HG03521 (cell line): Measurements from ENCODE around the gene SLC38A4.

ENCODE experiments used
- ATAC-seq: cut with Tn5 transposase; IDR thresholded peaks from one replicate; pipeline ENCODE4 v1.9.1; 2021; ENCODE audit warnings: mild to moderate bottlenecking, moderate library complexity; ENCODE audit not compliant: unreplicated experiment

The SLC38A4 gene

DNA sequence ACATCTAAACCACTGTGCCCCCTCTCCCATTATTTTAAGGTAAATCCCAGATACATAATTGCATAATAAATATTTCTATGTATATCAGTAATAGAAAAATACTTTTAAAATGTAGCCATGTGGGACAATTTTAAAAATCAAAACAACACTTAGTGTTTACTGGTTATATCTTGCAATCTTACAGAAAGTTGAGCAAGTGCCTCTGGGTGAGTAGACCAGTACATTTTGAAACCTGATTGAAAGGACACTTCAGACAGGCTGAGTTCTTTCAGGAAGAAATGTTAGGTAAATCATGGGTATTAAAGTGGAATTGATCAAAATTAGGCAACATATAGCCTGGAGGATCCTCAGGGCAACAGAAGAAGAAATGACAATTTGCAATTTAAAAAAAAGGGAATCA lies 7.2 kb downstream of the SLC38A4 start:
- no peak for ATAC-seq

GRCh38 chr12:46815809-46816208 lies 10.0 kb downstream of the SLC38A4 start:
- ATAC-seq, result no peak

DNA sequence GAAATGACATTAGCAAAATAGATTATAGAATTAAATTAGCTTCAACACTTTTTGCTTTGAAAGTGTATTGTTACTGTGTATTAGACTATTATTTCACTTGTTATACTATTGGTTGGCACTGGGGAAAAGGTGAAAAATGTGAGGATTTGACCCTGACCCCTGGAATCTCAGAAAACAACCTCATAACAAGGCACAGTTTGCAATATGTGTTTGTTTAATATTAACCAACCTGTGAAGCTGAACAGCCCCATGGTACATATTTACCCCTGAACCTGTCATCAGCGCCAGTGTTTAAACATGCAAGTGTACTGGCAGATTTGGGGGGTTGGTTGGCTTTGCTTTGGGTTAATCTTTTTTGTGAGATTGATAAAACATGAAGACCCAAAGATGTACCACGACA lies 11.7 kb downstream of the SLC38A4 start:
- no peak for ATAC-seq

DNA sequence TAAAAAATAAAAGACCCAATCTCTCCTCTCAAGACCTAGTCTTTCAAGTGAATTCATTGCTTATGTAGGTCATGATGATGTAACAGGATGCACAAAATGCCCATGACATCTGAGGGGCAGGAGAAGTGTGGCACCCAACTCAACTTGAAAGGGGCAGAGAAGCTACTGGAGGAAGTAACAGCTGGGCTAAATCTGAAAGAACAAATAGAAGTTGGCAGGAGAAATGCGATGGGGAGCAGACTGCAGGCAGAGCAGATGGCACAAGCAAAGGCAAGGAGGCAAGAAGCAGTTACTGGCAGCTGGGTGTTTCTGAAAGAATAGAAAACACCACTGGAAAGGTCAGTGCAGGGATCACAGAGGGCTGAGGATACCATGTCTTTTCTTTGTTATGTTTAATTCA lies 14.6 kb downstream of the SLC38A4 start:
- no peak for ATAC-seq

DNA sequence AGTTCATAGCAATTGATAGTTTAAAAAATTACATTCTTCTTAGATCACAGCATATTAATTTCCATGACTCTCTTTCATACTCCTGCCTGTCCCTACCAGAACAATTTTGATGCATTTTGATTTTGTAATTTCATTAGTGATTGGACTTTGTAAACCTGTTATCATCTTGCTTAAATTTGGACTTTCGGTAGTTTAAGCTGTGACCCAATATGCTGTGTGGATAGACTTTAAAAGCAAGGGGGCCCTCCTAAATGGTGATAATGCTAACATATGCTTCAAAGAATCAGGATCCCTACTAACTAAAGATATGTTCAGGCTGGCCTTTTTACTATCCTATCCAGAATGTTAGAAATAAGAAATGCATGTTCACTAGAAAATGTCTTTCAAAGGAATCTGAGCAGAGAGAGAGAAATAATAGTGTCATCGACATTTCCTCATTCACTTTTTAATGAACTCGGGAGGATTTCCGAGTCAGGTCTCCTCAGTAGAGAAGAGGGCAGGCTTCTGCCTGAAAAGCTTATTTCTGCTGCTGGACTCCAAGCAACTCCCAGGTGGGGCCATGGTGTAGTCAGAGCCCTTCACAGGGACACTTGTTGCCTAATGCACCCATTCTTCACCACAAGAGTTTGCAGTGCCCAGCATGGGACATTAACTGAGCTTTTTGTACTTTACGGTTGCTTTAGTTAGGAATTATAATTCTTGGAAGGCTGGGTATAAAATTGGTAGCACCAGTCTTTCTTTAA lies 16.7 kb downstream of the SLC38A4 start:
- no peak for ATAC-seq

DNA sequence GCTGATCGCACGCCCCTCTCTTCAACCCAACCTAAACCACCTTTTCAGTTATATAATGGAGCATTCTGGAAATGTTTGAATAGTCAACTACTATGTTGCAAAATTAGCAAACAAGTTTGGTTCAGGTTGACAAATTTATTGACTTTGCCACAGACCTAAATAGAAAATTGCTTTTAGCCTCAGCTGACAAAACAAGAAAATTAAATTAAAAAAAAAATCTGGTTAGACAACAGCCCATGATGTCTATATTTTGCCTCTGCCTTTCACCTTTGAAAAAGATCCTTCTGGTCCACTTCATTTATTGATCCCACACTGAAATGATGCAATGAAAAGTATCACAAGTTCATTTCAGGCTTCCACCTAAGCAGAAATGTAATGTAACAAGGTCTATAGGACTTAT lies 17.5 kb downstream of the SLC38A4 start:
- ATAC-seq, result no peak

DNA sequence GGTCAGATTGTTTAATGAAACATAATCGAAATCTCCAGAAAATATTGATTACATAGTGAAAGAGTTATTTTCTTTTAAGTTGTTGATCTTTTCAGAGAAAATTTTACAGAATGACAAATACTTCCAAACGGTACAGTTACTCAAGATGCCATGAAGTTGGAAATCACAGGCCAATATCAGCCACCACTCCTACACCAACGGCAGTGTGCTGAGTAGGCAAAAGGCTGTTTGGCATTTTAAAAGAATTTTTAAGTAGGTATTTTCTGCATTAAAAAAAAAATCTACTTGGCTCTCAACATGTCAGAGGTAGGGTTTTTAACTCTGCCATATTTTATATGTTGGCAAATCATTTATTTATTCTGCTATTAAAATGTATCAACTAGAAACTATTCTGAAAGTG lies 21.7 kb downstream of the SLC38A4 start:
- no peak for ATAC-seq

DNA sequence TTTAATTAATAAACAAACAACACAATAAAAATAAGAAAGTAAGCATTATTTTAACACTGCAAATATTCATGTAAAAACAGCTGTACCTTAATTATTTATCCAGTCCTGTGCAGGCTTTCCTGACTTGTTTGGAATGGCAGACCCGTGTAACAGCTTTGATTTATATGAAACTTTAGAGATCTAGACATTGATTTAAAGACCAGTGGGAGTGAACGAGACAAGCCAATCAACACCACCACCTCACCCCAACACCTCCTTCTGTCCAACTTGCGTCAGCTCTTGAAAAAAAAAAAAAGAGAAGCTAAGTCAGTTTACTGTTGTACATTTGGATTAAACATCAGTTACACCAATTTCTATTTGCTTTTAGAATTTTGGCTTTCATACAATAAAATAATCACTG lies 22.3 kb downstream of the SLC38A4 start:
- no peak for ATAC-seq

- no peak for ATAC-seq
These were observed 24.5 kb downstream of the SLC38A4 start for GRCh38 chr12:46801293-46801692.

- no peak for ATAC-seq
These were observed 25.6 kb downstream of the SLC38A4 start for GRCh38 chr12:46800160-46800559.

DNA sequence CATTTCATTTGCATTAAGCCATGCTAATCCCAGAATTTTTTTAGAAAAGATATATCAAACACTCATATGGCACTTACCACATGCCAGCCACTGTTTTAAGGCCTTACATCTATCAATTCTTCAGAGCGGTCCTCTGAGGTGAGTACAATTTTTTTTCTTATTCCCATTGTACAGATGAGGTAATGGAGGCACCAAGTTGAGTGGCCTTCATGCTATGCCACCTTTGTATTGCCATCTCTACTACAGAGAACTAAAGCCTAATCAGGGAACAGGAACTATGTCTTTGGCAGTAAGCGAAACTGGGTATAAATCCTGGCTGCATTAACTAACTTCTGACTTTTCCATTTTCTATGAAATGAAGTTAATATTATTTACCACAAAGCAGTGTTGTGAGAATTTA lies 27.1 kb downstream of the SLC38A4 start:
- no peak for ATAC-seq

DNA sequence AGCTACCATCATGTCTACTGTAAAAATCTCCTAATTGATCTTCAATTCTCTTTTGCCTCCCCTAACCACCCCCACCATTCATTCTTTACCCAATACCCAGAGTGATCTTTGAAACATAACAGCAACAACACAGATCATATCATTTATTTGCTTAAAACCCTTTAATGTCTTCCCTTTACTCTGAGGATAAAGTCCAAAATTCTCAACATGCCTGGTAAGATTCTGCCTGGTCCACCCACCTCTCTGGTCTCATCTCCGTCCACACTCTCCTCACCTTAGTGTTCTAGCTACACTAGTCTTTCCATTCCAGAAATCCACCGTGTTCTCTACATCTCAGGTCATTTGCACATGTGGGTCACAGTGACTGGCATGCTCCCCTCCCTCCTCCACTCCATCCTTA lies 27.7 kb downstream of the SLC38A4 start:
- ATAC-seq, result no peak

- no peak for ATAC-seq
These were observed 29.8 kb downstream of the SLC38A4 start for GRCh38 chr12:46795988-46796387.

GRCh38 chr12:46794593-46795190 lies 31.1 kb downstream of the SLC38A4 start:
- ATAC-seq, result no peak

GRCh38 chr12:46792925-46793324 lies 32.9 kb downstream of the SLC38A4 start:
- ATAC-seq, result no peak

- ATAC-seq, result no peak
These were observed 35.7 kb downstream of the SLC38A4 start for GRCh38 chr12:46790066-46790465.

DNA sequence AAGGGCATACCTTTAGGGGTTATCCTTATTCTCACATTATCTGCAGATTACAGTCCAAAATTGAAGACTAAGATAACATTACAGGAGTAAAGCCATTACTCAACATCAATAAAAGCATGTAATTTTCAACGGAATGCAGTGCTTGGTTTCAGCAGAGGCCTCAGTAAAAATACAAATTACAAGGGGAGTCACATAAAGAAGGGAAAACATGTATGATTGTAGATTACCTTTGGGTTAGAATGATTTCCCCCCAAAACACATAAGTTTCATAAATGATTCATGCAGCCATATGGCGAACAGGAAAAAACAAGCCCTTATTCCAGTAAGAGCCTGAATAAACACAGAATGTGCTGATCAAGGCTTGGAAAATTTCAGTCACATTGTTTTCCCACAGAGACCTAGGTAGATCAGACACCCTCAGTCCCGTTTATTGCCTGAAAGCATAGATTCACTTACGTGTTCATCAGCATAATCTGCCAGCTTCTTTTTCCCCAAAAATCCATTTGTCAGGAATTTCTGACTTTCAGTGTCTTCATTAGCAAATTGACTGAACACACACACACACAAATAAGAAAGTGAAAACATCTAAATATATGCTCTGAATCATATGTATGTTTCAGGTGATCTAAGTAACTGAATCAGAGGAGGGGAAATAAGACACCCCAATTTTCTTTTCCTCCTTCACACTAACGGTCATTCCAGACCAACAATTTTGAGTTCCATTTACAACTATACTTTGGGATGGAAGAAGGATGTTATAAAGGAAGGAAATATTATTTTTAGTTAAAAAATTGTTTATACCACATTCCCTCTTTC lies 37.5 kb downstream of the SLC38A4 start:
- ATAC-seq, result no peak

- no peak for ATAC-seq
These were observed 38.2 kb downstream of the SLC38A4 start for GRCh38 chr12:46787496-46788055.

- ATAC-seq, result no peak
These were observed 39.0 kb downstream of the SLC38A4 start for GRCh38 chr12:46786774-46787173.

DNA sequence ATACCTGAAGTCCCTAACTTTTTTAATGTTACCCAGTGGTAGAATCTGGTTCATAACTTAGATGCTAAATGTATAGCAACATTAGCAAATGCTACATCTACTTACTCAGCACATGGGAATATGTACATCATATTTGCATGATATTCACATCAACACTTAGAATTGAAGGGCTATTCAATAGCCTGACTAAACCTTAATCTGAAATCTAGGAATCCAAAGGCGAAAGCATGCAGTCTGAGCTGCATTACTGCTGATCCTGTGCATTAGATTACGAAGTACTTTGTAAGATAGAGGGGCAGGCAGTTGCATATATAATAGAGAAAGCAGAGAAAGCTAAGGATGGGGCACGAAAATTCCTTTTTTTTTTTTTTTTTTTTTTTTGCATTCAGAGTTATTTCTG lies 40.4 kb downstream of the SLC38A4 start:
- no peak for ATAC-seq

- ATAC-seq, result no peak
These were observed 41.9 kb downstream of the SLC38A4 start for GRCh38 chr12:46783871-46784270.

DNA sequence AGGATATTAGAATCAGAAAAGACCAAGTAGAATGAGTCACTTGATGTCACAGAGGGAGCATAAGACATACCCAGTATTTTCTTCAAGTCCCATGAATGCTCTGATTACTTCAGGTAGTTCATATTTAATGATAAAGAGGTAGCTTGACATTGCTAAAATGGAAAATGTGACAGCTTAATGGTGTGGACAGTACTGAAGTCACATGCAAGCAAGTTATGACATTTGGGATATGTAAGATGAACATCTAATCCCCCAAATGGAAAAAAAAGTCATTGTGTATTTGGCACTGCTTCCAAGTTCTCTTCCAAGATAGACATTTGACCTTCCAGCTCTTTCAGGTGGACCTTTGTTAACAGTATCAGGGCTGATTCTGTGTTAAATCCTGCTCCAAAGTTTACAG lies 45.9 kb downstream of the SLC38A4 start:
- no peak for ATAC-seq
